Smooth muscle cell (in vitro differentiated cells): ENCODE results near the gene TCAF2. TPM values are rescaled to one million over a fixed set of nuclear protein-coding genes. Genes with fewer than 3 reads are reported as not detected.
"Not testable (repeated sequence)": the region's sequence is repeated elsewhere in the genome, so short reads cannot be mapped to it uniquely, and the experiment has no call there.

Source experiments
- DNase-seq: peaks from one replicate; lab custom pipeline; 2025; ENCODE audit not compliant: unreplicated experiment; lab: John Stamatoyannopoulos, UW
- H2AFZ ChIP-seq: fragments of 200-600 bp; sonication (generic); 2 replicates; pipeline ENCODE4 v1.6.0; 2016; ENCODE audit warnings: antibody characterized with exemption, low read depth, mild to moderate bottlenecking
- H3F3A ChIP-seq: fragments of 200-600 bp; sonication (generic); 2 replicates; pipeline ENCODE4 v1.6.0; 2017; ENCODE audit warnings: antibody characterized with exemption, low read depth
- H3K27ac ChIP-seq: fragments of 200-600 bp; sonication (generic); 2 replicates; pipeline ENCODE4 v1.5.1; 2016; ENCODE audit warnings: low read depth, mild to moderate bottlenecking
- H3K27me3 ChIP-seq: fragments of 200-600 bp; sonication (generic); 2 replicates; pipeline ENCODE4 v1.6.1; 2016; ENCODE audit warnings: low read depth, mild to moderate bottlenecking
- H3K36me3 ChIP-seq: fragments of 200-600 bp; sonication (generic); 2 replicates; pipeline ENCODE4 v1.5.1; 2016; ENCODE audit warnings: low read depth
- H3K4me1 ChIP-seq: fragments of 200-600 bp; sonication (generic); 2 replicates; pipeline ENCODE4 v1.5.1; 2016; ENCODE audit warnings: low read depth
- H3K4me2 ChIP-seq: fragments of 200-600 bp; sonication (generic); 2 replicates; pipeline ENCODE4 v1.6.0; 2016; ENCODE audit warnings: mild to moderate bottlenecking
- H3K4me3 ChIP-seq: fragments of 200-600 bp; sonication (generic); 2 replicates; pipeline ENCODE4 v1.5.1; 2016; ENCODE audit warnings: mild to moderate bottlenecking
- H3K79me2 ChIP-seq: fragments of 200-600 bp; sonication (generic); 2 replicates; pipeline ENCODE4 v1.6.0; 2016; ENCODE audit warnings: low read depth, mild to moderate bottlenecking
- H3K9ac ChIP-seq: fragments of 200-600 bp; sonication (generic); 2 replicates; pipeline ENCODE4 v1.6.0; 2016; ENCODE audit warnings: low read depth
- H3K9me3 ChIP-seq: fragments of 200-600 bp; sonication (generic); replicated peaks from 2 replicates; pipeline ENCODE4 v1.5.1; 2016; ENCODE audit warnings: low read depth
- H4K20me1 ChIP-seq: fragments of 200-600 bp; sonication (generic); 2 replicates; pipeline ENCODE4 v1.6.0; 2016; ENCODE audit warnings: low read depth
- WGBS: methylation state at CpG from one replicate; pipeline ENCODE4 v1.1.7; 2016; ENCODE audit warnings: low lambda C conversion rate; 5-methylcytosine and 5-hydroxymethylcytosine counted together
- polyA plus RNA-seq: library from polyadenylated mRNA; unstranded; fragments of >200 nt; fragmentation: Nextera tagmentation; extraction: Ambion mirVana; gene quantifications from 2 replicates; pipeline ENCODE4 v1.2.1, GENCODE V29; 2016
- small RNA-seq: library from RNA; depleted of rRNA; stranded (forward); fragments of <200 nt; gene quantifications from one replicate; pipeline ENCODE3, GENCODE V24; 2014
- total RNA-seq: library from RNA; depleted of rRNA; stranded (reverse); fragments of >200 nt; gene quantifications from 2 replicates; pipeline ENCODE4 v1.2.3, GENCODE V29; 2014

Gene TCAF2
- total and polyA plus RNA-seq, 2 experiments from 2014 or later, result 3.4 to 6.2 TPM

- no CpG with 5 or more reads among the region's 12 CpGs for WGBS
- H4K20me1 ChIP-seq, H3K4me2 ChIP-seq, H3K36me3 ChIP-seq, H3K9ac ChIP-seq, H3K9me3 ChIP-seq, H3K79me2 ChIP-seq, H3F3A ChIP-seq, H3K27me3 ChIP-seq, H3K4me3 ChIP-seq, H2AFZ ChIP-seq, H3K27ac ChIP-seq, DNase-seq, H3K4me1 ChIP-seq: not testable (repeated sequence)
Observed at GRCh38 chr7:143635364-143636240, 14.8 kb downstream of the TCAF2 start.

GRCh38 chr7:143639372-143639771 lies 18.6 kb downstream of the TCAF2 start:
- not testable (repeated sequence) for DNase-seq, H3K4me3 ChIP-seq, H3K9ac ChIP-seq, H3K4me2 ChIP-seq, H3F3A ChIP-seq, H3K4me1 ChIP-seq, H3K79me2 ChIP-seq, H3K9me3 ChIP-seq, H3K27me3 ChIP-seq, H2AFZ ChIP-seq, H4K20me1 ChIP-seq, H3K27ac ChIP-seq, H3K36me3 ChIP-seq
- WGBS, result no CpG with 5 or more reads among the region's 7 CpGs

- not testable (repeated sequence) for H3K79me2 ChIP-seq, H2AFZ ChIP-seq, H3K4me2 ChIP-seq, H3K9ac ChIP-seq, H4K20me1 ChIP-seq, H3K36me3 ChIP-seq, H3K27ac ChIP-seq, H3K9me3 ChIP-seq, H3K4me3 ChIP-seq, H3F3A ChIP-seq, H3K27me3 ChIP-seq, DNase-seq, H3K4me1 ChIP-seq
- no CpG with 5 or more reads among the region's 9 CpGs for WGBS
Observed at GRCh38 chr7:143640528-143641189, 19.9 kb downstream of the TCAF2 start.

- not testable (repeated sequence) for H3K79me2 ChIP-seq, H3K36me3 ChIP-seq, H3K27ac ChIP-seq, H3F3A ChIP-seq, DNase-seq, H3K4me2 ChIP-seq, H3K9me3 ChIP-seq, H3K9ac ChIP-seq, H4K20me1 ChIP-seq, H3K27me3 ChIP-seq, H3K4me3 ChIP-seq, H2AFZ ChIP-seq, H3K4me1 ChIP-seq
- no CpG with 5 or more reads among the region's 6 CpGs for WGBS
Observed at GRCh38 chr7:143646598-143646997, 25.8 kb downstream of the TCAF2 start.

- WGBS, result no CpG with 5 or more reads among the region's 3 CpGs
- H3K9me3 ChIP-seq, H3K27ac ChIP-seq, H3K4me2 ChIP-seq, H3K4me1 ChIP-seq, H3K79me2 ChIP-seq, H3K27me3 ChIP-seq, H4K20me1 ChIP-seq, H3K36me3 ChIP-seq, H3F3A ChIP-seq, H3K9ac ChIP-seq, H3K4me3 ChIP-seq, H2AFZ ChIP-seq, DNase-seq: not testable (repeated sequence)
Observed at GRCh38 chr7:143649902-143650301, 29.1 kb downstream of the TCAF2 start.

GRCh38 chr7:143650447-143650846 lies 29.7 kb downstream of the TCAF2 start:
- H3K27ac ChIP-seq, H3K4me1 ChIP-seq, H2AFZ ChIP-seq, H3K36me3 ChIP-seq, H3K79me2 ChIP-seq, H3F3A ChIP-seq, DNase-seq, H3K9ac ChIP-seq, H3K4me2 ChIP-seq, H3K4me3 ChIP-seq, H3K27me3 ChIP-seq, H3K9me3 ChIP-seq, H4K20me1 ChIP-seq: not testable (repeated sequence)
- no CpG with 5 or more reads among the region's 8 CpGs for WGBS

Small RNAs within 50 kb of the gene (small RNA-seq; reads per million reads assigned to genes)
- gene AC073264.2, result not detected
- gene RNU6-162P, result not detected

Other genes starting within 250 kb of the TCAF2 start
- 52.2 and 71.1 TPM in 2 replicates for gene ZYX, start 239.6 kb upstream of the TCAF2 start, total RNA-seq
- 322 and 354 TPM in 2 replicates for gene ZYX, start 239.6 kb upstream of the TCAF2 start, polyA plus RNA-seq
- gene EPHA1, start 212.1 kb upstream of the TCAF2 start, total RNA-seq, result 4.3 and 19.1 TPM in 2 replicates
- gene EPHA1, start 212.1 kb upstream of the TCAF2 start, polyA plus RNA-seq, result 8.7 and 23.6 TPM in 2 replicates
- not detected in 2 replicates for gene TAS2R60, start 177.5 kb upstream of the TCAF2 start, total RNA-seq
- not detected in 2 replicates for gene TAS2R60, start 177.5 kb upstream of the TCAF2 start, polyA plus RNA-seq
- gene TAS2R41, start 143.1 kb upstream of the TCAF2 start, total RNA-seq, result not detected in 2 replicates
- gene TAS2R41, start 143.1 kb upstream of the TCAF2 start, polyA plus RNA-seq, result not detected in 2 replicates
- 0.18 and 1.8 TPM in 2 replicates for gene CTAGE15, start 49.2 kb upstream of the TCAF2 start, total RNA-seq
- 0.14 and 0.15 TPM in 2 replicates for gene CTAGE15, start 49.2 kb upstream of the TCAF2 start, polyA plus RNA-seq
- 1.9 TPM in 1 of 2 replicates, not detected in the other for gene CTAGE6, start 136.7 kb downstream of the TCAF2 start, total RNA-seq
- gene CTAGE6, start 136.7 kb downstream of the TCAF2 start, polyA plus RNA-seq, result 0.21 TPM in 1 of 2 replicates, not detected in the other